NCI-H1105 (cell line): ENCODE measurements around the gene SDC4.

Experiments used
- DNase-seq: peaks from one replicate; lab custom pipeline; 2025; lab: John Stamatoyannopoulos, UW

SDC4 gene

DNA sequence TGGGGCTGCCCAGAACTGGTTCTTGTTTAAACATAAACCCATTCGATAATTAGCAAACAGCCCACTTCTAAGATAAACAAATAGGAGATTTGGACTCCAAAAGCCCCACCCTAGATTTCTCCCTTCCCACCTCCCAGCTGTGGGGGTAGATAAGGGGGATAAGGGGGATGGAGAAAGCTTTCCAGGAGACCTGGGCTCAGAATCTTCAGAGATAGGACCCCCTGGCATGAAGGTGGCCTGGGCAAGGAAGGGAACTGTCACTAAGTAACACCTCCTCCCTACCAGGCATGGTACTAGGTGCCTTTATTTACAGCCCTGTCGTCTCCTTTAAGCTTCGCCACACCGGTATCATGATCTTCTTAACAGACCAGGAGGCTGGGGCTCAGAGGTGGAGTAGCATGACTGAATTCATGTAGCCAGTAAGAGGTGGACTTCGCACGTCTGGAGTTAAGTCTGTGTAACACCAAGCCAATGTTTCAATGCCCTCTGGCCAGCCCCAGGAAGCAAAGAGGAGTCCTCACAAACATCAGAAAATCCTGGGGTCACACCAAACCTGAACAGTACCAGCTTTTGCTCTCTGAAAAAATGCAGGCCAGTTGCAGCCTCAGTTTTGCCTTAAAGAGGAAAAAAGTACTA, 4.6 kb downstream of the SDC4 start:
- no peak for DNase-seq

DNA sequence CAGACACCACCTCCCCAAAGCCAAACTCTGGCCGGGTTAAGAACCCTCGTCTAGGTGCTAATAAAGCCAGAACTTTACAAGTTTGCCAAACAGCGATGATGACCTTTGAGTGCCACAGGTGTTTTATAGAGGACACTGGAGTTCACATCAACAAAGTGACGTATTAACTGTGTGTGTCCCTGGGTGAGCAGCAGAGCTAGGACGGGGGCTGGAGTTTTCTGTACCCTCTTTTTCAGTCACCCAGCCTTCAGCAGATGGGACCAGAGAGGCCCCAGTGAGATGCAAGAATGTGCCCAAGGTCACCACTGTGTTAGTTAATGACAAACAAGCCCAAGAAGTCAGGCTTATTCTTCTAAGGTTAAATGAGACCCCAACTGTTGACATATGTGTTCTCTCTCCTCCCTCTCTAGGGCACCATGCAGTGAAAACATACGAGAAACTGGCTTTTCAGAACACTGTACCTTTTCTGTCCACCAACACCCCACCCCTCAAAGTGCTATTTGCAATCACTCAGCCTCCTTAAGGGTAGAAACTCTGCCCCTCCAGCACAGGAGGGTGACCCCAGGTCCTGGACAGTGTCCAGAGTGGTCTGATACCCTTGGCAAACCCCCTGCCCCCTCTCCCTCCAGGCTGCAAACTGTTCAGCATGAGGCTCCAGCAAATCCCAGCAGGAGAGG, 5.2 kb downstream of the SDC4 start:
- no peak for DNase-seq

GRCh38 chr20:45341939-45342854, 6.0 kb downstream of the SDC4 start:
- no peak for DNase-seq

- DNase-seq = no peak
Measured at GRCh38 chr20:45341579-45341938, 6.7 kb downstream of the SDC4 start.

DNA sequence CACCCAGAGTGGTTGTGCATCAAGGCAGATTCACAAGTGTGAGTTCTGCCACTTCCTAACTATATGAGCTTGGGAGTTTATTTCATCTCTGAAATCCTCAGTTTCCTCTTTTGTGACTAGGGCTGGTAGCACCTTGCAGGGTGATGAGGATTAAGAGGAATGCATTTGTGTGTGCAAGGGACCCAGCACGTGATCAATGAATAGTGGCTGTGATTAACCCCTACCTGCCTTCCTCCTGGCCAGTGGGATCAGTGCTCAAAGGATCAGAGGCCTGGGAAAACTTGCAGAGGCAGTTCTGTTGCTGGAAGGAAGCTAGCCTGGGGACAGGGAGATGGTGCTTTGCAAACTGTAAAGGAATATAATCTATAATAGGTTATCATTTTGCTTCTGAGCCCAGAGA, 7.3 kb downstream of the SDC4 start:
- no peak for DNase-seq

- no peak for DNase-seq
Measured at GRCh38 chr20:45340236-45340847, 7.9 kb downstream of the SDC4 start.

GRCh38 chr20:45339799-45340198, 8.4 kb downstream of the SDC4 start:
- no peak for DNase-seq

DNA sequence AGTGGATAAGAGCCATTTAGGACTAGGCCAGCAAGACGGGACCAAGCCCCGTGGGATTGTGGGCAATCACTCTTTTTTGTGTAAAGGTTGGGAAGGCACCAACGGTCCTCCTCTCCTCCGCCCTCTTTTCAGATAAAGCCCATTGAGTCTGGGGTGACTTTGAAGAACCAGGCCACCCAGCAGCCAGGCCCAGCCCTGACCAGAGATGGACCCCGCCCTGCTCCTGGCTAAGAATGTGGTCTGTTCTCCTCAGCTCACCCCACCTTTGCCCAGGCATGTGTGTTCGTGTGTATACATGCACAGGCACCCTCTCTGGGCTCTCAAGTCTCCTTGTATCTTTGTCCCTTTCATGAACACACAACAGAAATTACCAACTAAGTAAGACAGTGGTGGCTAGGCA, 9.1 kb downstream of the SDC4 start:
- no peak for DNase-seq

DNA sequence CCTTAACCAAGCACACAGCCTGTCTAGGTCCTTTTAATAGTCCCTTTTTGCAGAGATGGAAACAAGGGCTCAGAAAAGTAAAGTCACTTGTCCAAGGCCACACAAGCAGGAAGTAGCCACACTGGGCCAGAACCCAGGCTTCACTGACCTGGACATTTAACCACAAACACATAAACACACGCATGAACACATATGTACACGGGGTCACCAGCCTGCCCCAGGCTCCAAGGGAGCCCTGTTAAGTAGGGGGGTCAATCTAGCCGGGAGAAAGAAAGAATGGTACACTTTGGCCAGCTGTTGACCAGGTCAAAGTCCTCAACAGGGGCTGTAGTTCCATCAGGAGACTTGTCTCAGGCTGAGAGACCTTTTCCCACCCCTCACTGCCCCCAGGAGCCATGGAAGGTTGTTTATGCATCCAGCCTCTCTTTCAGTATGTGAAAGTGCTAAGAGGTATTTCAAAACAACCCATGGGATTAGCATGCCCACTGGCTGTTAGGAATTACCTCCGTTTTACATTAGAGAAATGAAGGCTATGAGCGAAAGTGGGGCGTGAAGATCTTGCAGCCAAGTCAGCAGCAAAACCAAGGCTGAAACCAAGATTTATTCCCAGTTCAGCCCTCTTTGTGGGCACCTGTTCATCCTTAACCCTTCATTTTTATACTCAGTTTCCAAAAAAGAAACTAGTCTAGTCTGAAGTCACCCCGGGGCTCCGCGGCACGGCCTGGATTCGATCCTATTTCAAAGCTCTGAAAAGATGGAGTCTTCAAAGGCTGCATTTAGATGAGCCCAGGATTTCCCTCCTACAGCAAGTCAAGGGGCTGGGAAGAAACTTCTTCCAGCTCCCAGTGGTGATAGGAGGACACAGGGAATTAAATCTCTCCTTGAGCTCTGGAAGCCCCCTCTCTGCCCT, 9.8 kb downstream of the SDC4 start:
- DNase-seq = no peak

DNA sequence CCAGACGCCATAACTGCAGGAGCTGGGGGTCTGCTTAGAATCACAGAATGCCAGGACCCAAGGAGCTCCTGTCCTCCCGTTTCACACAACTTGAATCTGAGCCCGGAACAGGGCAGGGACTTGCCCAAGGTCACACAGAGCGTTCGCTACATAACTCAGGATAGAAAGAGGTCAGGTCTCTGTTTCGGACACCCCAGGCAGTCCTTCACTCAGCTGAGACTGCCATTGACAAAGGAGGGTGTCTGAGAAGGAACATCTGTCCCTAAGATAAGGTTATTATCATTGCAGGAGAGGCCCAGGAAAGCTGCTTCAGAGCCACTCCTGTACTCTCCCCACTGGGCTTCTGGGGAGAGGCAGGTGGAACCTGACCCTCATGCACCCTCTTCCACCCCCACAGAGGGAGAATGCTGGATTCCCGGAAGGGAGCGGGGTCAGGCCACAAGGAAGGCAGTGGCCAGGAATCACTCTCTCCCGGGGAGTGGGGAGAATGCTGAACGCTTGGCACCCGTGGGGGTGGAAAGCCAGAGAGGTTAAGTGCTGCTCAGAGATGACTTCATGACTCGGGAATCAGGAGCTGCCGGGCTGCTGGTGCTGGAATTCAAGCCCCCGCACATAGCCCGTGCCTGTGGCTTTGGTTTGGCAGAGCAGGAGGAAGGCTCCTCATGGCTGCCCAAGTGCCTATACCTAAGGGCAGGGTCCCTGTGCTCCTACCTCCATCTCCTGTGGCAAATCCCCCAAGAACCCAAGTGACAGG, 10.7 kb downstream of the SDC4 start:
- no peak for DNase-seq

GRCh38 chr20:45336530-45337366, 11.5 kb downstream of the SDC4 start:
- DNase-seq = no peak

DNA sequence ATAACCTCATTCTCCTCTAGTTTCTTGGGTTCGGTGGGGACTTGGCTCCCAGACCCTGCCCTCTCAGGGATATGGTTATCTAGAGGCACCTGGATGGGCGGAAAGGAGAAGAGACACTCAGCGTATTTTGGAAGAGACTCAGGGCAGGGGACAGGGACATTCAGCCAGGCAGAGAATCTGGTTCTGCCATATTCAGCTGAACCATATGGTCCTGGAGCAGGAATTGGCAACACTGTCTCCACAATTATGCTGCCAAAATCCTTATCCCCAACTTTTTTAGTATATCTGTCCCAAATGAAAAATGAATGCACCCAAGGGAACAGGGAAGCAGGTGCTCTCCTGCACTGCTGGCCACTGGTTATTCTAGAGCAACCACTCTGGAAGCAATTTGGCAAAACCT, 17.7 kb downstream of the SDC4 start:
- no peak for DNase-seq

DNA sequence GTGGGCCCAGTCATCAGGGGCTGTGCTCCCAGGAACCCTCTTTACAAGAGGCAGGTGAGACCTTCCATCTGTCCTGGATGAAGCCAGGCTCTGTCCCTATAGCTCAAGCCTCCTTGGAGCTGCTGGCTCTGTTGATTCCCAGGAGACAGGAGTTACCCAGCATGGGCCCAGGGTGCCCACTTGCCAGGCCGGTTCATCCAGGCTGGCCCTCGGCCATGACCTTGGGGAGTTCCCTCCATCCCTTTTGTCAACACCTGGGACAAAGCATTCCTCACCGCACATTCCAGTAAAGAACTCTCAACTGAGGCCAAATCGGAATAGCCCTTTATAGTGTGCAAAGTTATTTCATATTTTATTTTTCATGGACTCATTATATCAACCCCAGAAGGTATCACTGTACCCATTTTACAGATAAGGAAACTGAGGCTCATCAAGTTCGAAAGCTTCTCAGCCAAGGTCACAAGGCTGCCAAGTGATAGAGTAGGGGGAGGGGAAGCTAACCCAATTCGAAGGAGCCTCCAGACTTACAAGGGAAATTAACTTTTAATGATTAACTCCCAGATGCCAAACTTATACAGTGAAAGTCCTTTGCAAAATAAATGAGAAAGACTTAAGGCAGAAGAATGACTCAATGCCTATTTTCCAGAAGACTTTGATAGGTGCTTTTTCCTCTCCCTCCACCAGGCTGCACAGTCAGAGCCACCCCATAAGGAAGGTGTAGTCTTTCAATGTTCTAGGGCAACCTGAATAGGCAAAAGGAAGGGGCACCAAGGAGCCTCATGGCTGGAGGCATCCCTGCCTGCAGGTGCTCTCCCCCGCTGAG, 18.5 kb downstream of the SDC4 start:
- no peak for DNase-seq

- DNase-seq = no peak
Measured at GRCh38 chr20:45328451-45328850, 19.8 kb downstream of the SDC4 start.

- DNase-seq = no peak
Measured at GRCh38 chr20:45325371-45325770, 22.9 kb downstream of the SDC4 start.

- no peak for DNase-seq
Measured at GRCh38 chr20:45323731-45324130, 24.5 kb downstream of the SDC4 start.

- no peak for DNase-seq
Measured at GRCh38 chr20:45322952-45323383, 25.3 kb downstream of the SDC4 start.

DNA sequence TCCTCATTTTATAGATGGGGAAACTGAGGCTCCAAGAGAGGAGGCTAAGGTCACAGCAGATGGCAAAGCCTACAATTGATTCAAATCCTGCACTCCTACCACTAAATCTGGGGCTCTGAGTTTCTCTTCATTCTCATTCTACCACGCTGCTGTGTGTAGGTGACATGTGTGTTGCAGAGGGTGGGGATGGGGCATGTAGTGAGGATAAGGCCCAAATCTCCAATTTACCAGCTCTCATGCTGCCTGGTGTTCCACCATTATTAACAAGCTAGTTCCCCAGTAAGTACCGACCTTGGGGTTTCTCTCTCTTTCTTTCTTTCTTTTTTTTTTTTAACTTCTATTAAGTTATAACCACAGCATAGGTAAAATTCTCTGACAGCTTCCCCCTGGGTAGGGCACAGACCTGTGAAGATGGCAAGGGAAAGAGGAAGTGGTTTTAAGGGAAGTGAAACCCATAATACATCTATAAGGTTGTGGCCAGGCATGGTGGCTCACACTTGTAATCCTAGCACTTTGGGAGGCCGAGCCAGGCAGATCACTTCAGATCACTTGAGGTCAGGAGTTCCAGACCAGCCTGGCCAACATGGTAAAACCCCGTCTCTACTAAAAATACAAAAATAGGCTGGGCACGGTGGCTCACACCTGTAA, 27.2 kb downstream of the SDC4 start:
- no peak for DNase-seq
